Colonic mucosa (tissue), 4 donors: ENCODE measurements around the gene LNP1. TPM values are rescaled to one million over a fixed set of nuclear protein-coding genes. Genes with fewer than 3 reads are reported as not detected.
A peak's percentile ranks its signal among the peaks of the same experiment; 100 is the strongest.

ENCODE experiments used
- DNase-seq: peaks from one replicate; pipeline ENCODE4 v3.0.0-alpha.2; 2020
- H3K27ac ChIP-seq: fragments of 200-600 bp; one replicate; pipeline ENCODE4 v1.8.0; 2021
- H3K27me3 ChIP-seq: fragments of 200-600 bp; one replicate; pipeline ENCODE4 v1.8.0; 2021
- H3K36me3 ChIP-seq: fragments of 200-600 bp; one replicate; pipeline ENCODE4 v1.8.0; 2021
- H3K4me1 ChIP-seq: fragments of 200-600 bp; one replicate; pipeline ENCODE4 v1.8.0; 2021; ENCODE audit warnings: mild to moderate bottlenecking
- H3K4me3 ChIP-seq: fragments of 200-600 bp; one replicate; pipeline ENCODE4 v1.8.0; 2021
- H3K9ac ChIP-seq, 2 donors: one replicate each; pipeline ENCODE4 v1.7.0; 2013; ENCODE audit warnings: control low read depth in 2 of 2, low read depth in 2 of 2, low read length in 2 of 2
- H3K9me3 ChIP-seq: fragments of 200-600 bp; one replicate; pipeline ENCODE4 v1.8.0; 2021
- intact Hi-C: fragments of 100-400 bp; cut with DNase I; formaldehyde crosslinking; loops from one replicate; pipeline ENCODE4 v1.14.1; 2022
- total RNA-seq, 2 donors: library from RNA; stranded (reverse); fragmentation: NEBNext Ultra II Directional in 1 of 2; extraction: Animal tissue kit (Norgen Biotek cat#: 25700) in 1 of 2; gene quantifications; one replicate each; pipeline ENCODE4 v1.2.1, GENCODE V29; 2021
- TF ChIP-seq, protein P1 (sequence below): fragments of 200-600 bp; IDR thresholded peaks from one replicate; pipeline ENCODE4 v1.8.0; 2022; ENCODE audit warnings: antibody characterized with exemption, mild to moderate bottlenecking
- donor health status: healthy.
- donor health status: DM: no; HTN: no; CAD: no.
- donor health status: DM: no; HTN: no; CAD: no.

Gene LNP1
- total RNA-seq, 2 donors from 2014 or later: 0.74 to 1.4 TPM

DNA sequence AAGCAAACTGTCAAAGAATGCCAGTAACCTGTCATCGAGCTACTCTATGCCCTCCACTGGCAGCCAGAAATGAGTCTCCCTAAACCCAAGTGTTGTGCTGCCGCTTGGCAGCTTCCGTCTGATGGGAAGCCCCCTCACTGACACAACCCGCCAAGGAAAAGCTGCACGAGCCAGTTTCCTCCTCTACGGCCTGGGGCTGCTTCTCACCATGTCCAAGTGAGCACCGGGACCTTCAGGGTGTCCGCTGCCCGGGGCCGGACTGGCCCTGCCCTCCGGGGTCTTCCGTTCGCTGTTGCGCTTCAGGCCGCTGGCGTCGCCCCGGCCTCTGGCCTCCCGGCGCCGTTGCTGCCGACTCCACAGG lies 940 bp upstream of the LNP1 start:
- DNase-seq: no peak
- TF ChIP-seq, protein P1, sequence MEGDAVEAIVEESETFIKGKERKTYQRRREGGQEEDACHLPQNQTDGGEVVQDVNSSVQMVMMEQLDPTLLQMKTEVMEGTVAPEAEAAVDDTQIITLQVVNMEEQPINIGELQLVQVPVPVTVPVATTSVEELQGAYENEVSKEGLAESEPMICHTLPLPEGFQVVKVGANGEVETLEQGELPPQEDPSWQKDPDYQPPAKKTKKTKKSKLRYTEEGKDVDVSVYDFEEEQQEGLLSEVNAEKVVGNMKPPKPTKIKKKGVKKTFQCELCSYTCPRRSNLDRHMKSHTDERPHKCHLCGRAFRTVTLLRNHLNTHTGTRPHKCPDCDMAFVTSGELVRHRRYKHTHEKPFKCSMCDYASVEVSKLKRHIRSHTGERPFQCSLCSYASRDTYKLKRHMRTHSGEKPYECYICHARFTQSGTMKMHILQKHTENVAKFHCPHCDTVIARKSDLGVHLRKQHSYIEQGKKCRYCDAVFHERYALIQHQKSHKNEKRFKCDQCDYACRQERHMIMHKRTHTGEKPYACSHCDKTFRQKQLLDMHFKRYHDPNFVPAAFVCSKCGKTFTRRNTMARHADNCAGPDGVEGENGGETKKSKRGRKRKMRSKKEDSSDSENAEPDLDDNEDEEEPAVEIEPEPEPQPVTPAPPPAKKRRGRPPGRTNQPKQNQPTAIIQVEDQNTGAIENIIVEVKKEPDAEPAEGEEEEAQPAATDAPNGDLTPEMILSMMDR: no peak
- Histone ChIP-seq H3K27me3 (no peaks in the 10 kb centered on the region), H3K9ac (peak overlapping the region; percentile 82 to 86), H3K36me3 (no peaks in the 10 kb centered on the region), H3K4me1 (peaks cover 10% of the 10 kb centered on the region), H3K9me3 (no peaks in the 10 kb centered on the region), H3K4me3 (peak overlapping the region; percentile 98), H3K27ac (peak overlapping the region; percentile 92)
- intact Hi-C loops: no loop called here

DNA sequence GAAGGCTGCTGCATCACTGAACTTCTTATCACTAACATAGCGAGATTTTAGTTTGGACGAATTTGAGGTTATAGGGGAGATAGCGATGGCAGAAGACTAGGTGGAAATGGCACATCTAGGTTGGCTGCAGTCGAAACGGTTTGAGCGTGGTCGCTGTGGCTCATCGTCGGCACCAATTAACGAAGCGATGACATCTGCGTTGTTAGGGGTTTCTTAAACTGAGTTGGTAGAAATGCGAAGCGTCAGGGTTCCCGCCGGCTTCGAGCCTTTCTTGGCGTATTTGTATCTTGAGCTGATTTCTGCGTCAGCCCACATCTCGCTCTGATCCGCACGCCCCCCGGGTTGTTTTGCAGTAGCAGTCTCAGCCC lies 319 bp downstream of the LNP1 start:
- Histone ChIP-seq H3K9me3 (no peaks in the 10 kb centered on the region), H3K27me3 (no peaks in the 10 kb centered on the region), H3K27ac (peak overlapping the region; percentile 92), H3K9ac (peak overlapping the region; percentile 19 to 86), H3K4me3 (peak overlapping the region; percentile 98), H3K36me3 (no peaks in the 10 kb centered on the region), H3K4me1 (peaks cover 4% of the 10 kb centered on the region)
- intact Hi-C loops: no loop called here
- TF ChIP-seq, protein P1: no peak
- DNase-seq: peak; percentile 37

DNA sequence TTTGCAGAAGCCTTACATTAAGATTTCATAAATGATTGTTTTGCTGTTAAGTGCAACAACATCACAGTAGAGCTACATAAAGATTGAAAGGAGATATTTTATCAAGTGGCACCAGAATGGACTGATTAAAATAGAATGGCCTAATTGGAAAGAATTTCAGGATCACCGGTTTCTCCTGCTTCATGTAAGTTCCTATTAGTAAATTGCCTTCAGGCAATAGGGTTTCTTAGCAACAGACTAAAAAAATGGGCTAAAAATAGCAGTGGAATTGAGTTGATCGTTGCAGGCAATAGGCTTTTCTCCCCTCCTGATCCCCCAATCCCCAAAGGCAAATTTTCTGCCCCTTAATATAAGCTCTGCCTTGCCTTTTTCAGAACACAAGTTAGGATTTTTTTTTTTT lies 917 bp downstream of the LNP1 start:
- Histone ChIP-seq H3K27ac (no peak overlapping the region), H3K36me3 (no peaks in the 10 kb centered on the region), H3K27me3 (no peaks in the 10 kb centered on the region), H3K4me3 (peak overlapping the region; percentile 98), H3K4me1 (peaks cover 4% of the 10 kb centered on the region), H3K9ac (peak overlapping the region; percentile 19 to 86), H3K9me3 (no peaks in the 10 kb centered on the region)
- intact Hi-C loops: no loop called here
- no peak for DNase-seq
- TF ChIP-seq, protein P1: no peak

DNA sequence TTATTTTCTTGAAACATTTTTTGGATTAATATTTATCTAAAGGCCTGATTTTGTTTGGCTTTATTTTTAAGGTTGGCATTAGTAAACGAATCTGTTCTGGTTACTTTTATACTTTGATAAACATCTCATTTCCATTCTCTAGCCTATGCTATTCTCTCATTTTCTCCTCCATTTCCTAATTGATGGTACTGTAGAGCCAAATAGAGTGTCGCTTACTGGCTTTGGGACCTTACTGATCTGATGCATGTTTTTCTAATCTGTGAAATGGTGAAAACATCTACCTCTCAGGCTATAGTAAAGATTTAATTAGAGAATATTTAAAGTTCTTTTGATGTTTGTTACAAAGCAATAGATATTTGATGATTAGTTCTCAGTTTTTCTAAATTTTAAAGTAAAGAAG lies 1.6 kb downstream of the LNP1 start:
- intact Hi-C loops: no loop called here
- DNase-seq: no peak
- H3K27ac ChIP-seq: no peak overlapping the region
- H3K4me1 ChIP-seq: peaks cover 4% of the 10 kb centered on the region
- no peaks in the 10 kb centered on the region for H3K36me3 ChIP-seq
- no peak overlapping the region for H3K9ac ChIP-seq
- no peaks in the 10 kb centered on the region for H3K27me3 ChIP-seq
- TF ChIP-seq, protein P1: no peak
- H3K9me3 ChIP-seq: no peaks in the 10 kb centered on the region
- H3K4me3 ChIP-seq: no peak overlapping the region

DNA sequence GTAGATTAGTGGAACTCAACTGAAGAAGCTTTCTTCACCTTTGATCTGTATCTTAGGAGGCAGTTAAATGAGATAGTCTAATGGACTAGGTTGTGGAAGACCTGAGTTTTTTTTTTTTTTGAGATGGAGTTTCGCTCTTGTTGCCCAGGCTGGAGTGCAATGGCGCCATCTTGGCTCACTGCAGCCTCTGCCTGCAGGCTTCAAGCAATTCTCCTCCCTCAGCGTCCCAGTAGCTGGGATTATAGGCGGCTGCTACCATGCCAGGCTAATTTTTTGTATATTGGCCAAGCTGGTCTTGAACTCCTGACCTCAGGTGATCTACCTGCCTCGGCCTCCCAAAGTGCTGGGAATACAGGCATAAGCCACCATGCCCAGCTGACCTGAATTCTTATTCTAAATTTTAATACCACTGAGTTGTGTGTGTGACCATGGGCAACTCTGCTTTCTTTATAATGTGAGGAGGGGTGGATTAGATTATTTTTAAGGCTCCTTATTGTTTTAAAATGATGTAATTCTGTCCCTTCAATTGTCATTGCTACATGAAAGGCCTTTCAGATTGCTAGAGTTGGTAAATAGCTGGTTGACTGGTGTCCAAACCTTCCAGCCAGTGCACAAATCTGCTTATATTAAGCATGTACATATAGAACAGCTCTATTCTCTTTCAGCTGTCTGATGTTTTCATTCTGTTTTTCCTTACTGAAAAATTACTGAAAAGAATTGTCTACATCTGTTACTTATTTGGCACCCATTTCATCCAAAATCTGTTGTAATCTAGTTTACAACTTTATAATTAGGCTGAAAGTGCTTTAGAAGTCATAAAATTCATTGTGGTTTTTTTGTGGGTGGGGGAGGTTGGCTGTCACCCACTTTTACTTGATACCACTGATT lies 2.3 kb downstream of the LNP1 start:
- no peaks in the 10 kb centered on the region for H3K9me3 ChIP-seq
- no peak for DNase-seq
- H3K4me1 ChIP-seq: peaks cover 4% of the 10 kb centered on the region
- intact Hi-C loops: no loop called here
- TF ChIP-seq, protein P1: no peak
- no peak overlapping the region for H3K4me3 ChIP-seq
- H3K27ac ChIP-seq: no peak overlapping the region
- no peaks in the 10 kb centered on the region for H3K27me3 ChIP-seq
- H3K36me3 ChIP-seq: no peaks in the 10 kb centered on the region
- H3K9ac ChIP-seq: no peak overlapping the region
